ENCODE measurements around the gene FN1. TPM values are rescaled to one million over a fixed set of nuclear protein-coding genes. Genes with fewer than 3 reads are reported as not detected.

The FN1 gene
- total and polyA plus RNA-seq, 2 donors (not counting 1 experiment from before 2014, with no cell fraction given): 0.05 TPM; not detected in 1

- no peaks in the 10 kb centered on the region for H3K27me3 Mint-ChIP-seq
- no peak for ATAC-seq (ENCODE audit: low read depth)
- Histone ChIP-seq H2AFZ (ENCODE audit: insufficient read depth, low read depth, low read length, poor library complexity, severe bottlenecking) (no peak overlapping the region), H3K27me3 (replicated peaks in 1 of 4; ENCODE audit: control extremely low read depth in 1 of 4, control insufficient read depth in 3 of 4, insufficient read depth in 4 of 4, low read length in 3 of 4) (no peaks in the 10 kb centered on the region), H3K4me1 (ENCODE audit: control insufficient read depth in 2 of 2, insufficient read depth in 2 of 2, low read length in 2 of 2) (no peaks in the 10 kb centered on the region), H3K27ac (ENCODE audit: low read length in 2 of 2) (no peak overlapping the region), H3K79me2 (ENCODE audit: control insufficient read depth, insufficient read depth, low read length) (no peaks in the 10 kb centered on the region), H3K9me3 (ENCODE audit: control extremely low read depth in 1 of 3, control insufficient read depth in 2 of 3, insufficient read depth in 1 of 3, low read length in 2 of 3) (no peaks in the 10 kb centered on the region), H3K4me2 (replicated peaks; ENCODE audit: low read depth, low read length, poor library complexity, severe bottlenecking) (no peak overlapping the region), H3K4me3 (ENCODE audit: control extremely low read depth in 1 of 5, extremely low read depth in 1 of 5, insufficient read depth in 1 of 5, low read depth in 2 of 5, low read length in 4 of 5) (no peak overlapping the region), H4K20me1 (ENCODE audit: control insufficient read depth, insufficient read depth, low read length, poor library complexity, severe bottlenecking) (no peaks in the 10 kb centered on the region), H3K9ac (ENCODE audit: low read length) (no peak overlapping the region), H3K36me3 (replicated peaks in 1 of 2; ENCODE audit: control extremely low read depth in 1 of 2, control insufficient read depth in 1 of 2, extremely low read depth in 1 of 2, insufficient read depth in 2 of 2, low read length in 1 of 2) (peaks cover 0 to 6% of the 10 kb centered on the region in 2 experiments)
- H3K4me3 Mint-ChIP-seq: no peak overlapping the region
- peaks cover 2% of the 10 kb centered on the region for H3K4me1 Mint-ChIP-seq
- ChIA-PET POLR2A (no interaction called here), CTCF (no interaction called here)
- WGBS (ENCODE audit: insufficient coverage): 100% methylated on average over 2 of the region's 4 CpGs
- H3K9me3 Mint-ChIP-seq (ENCODE audit: insufficient read depth): no peaks in the 10 kb centered on the region
- no peak overlapping the region for H3K27ac Mint-ChIP-seq
- no peak for DNase-seq
- no peak for TF ChIP-seq EZH2 (IDR thresholded peaks at IDR 0.05; ENCODE audit: borderline replicate concordance, insufficient read depth, low read depth, low read length, poor library complexity, severe bottlenecking)
- no peak for TF ChIP-seq CTCF (IDR thresholded peaks at IDR 0.05)
- intact Hi-C loops (cut with micrococcal nuclease): no loop called here
Measured at GRCh38 chr2:215361211-215361875, 74.5 kb downstream of the FN1 start.

GRCh38 chr2:215360596-215360995 lies 75.3 kb downstream of the FN1 start:
- POLR2A ChIA-PET: no interaction called here
- DNase-seq: no peak
- H3K27ac Mint-ChIP-seq: no peak overlapping the region

More at GRCh38 chr2:215360596-215360995, 75.3 kb downstream of the FN1 start:
- H3K27me3 ChIP-seq (replicated peaks in 1 of 4; ENCODE audit: control extremely low read depth in 1 of 4, control insufficient read depth in 3 of 4, insufficient read depth in 4 of 4, low read length in 3 of 4): no peaks in the 10 kb centered on the region
- TF ChIP-seq EZH2 (IDR thresholded peaks at IDR 0.05; ENCODE audit: borderline replicate concordance, insufficient read depth, low read depth, low read length, poor library complexity, severe bottlenecking): no peak
- no peak for TF ChIP-seq CTCF (IDR thresholded peaks at IDR 0.05)
- no CpG with 5 or more reads among the region's 2 CpGs for WGBS (ENCODE audit: insufficient coverage)
- H3K4me2 ChIP-seq (replicated peaks; ENCODE audit: low read depth, low read length, poor library complexity, severe bottlenecking): no peak overlapping the region
- H3K36me3 ChIP-seq (replicated peaks in 1 of 2; ENCODE audit: control extremely low read depth in 1 of 2, control insufficient read depth in 1 of 2, extremely low read depth in 1 of 2, insufficient read depth in 2 of 2, low read length in 1 of 2): peaks cover 0 to 6% of the 10 kb centered on the region in 2 experiments
- no peaks in the 10 kb centered on the region for H3K27me3 Mint-ChIP-seq
- intact Hi-C loops (cut with micrococcal nuclease): no loop called here
- H4K20me1 ChIP-seq (ENCODE audit: control insufficient read depth, insufficient read depth, low read length, poor library complexity, severe bottlenecking): no peaks in the 10 kb centered on the region
- H3K9me3 ChIP-seq (ENCODE audit: control extremely low read depth in 1 of 3, control insufficient read depth in 2 of 3, insufficient read depth in 1 of 3, low read length in 2 of 3): no peaks in the 10 kb centered on the region
- H3K4me3 ChIP-seq (ENCODE audit: control extremely low read depth in 1 of 5, extremely low read depth in 1 of 5, insufficient read depth in 1 of 5, low read depth in 2 of 5, low read length in 4 of 5): no peak overlapping the region
- no peaks in the 10 kb centered on the region for H3K79me2 ChIP-seq (ENCODE audit: control insufficient read depth, insufficient read depth, low read length)
- no peak overlapping the region for H3K27ac ChIP-seq (ENCODE audit: low read length in 2 of 2)
- ATAC-seq (ENCODE audit: low read depth): no peak
- no peaks in the 10 kb centered on the region for H3K4me1 ChIP-seq (ENCODE audit: control insufficient read depth in 2 of 2, insufficient read depth in 2 of 2, low read length in 2 of 2)
- no peak overlapping the region for H3K9ac ChIP-seq (ENCODE audit: low read length)
- peaks cover 2% of the 10 kb centered on the region for H3K4me1 Mint-ChIP-seq
- H3K9me3 Mint-ChIP-seq (ENCODE audit: insufficient read depth): no peaks in the 10 kb centered on the region
- no peak overlapping the region for H2AFZ ChIP-seq (ENCODE audit: insufficient read depth, low read depth, low read length, poor library complexity, severe bottlenecking)
- CTCF ChIA-PET: no interaction called here
- H3K4me3 Mint-ChIP-seq: no peak overlapping the region
